Right lobe of liver (tissue), 6 donors: ENCODE results near the gene BNIP2. TPM values are rescaled to one million over a fixed set of nuclear protein-coding genes. Genes with fewer than 3 reads are reported as not detected.
A peak's percentile ranks its signal among the peaks of the same experiment; 100 is the strongest.
"Not testable (repeated sequence)": the region's sequence is repeated elsewhere in the genome, so short reads cannot be mapped to it uniquely, and the experiment has no call there.

Experiments
- ATAC-seq, 4 donors: fragments of 200-7000 bp; cut with Tn5 transposase; one replicate each; pipeline ENCODE4 v1.9.1; 2020; ENCODE audit warnings: mild to moderate bottlenecking in 4 of 4, moderate library complexity in 4 of 4
- DNase-seq, 3 donors: peaks; one replicate each; pipeline ENCODE4 v3.0.0-alpha.2; 2020
- H3K27ac ChIP-seq, 3 donors: fragments of 200-600 bp; one replicate each; pipeline ENCODE4 v1.8.0; 2022
- H3K27me3 ChIP-seq, 2 donors: fragments of 200-600 bp; one replicate each; pipeline ENCODE4 v1.8.0; 2022
- H3K36me3 ChIP-seq, 4 donors: fragments of 200-600 bp; sonication (generic) in 1 of 4; one replicate each; pipeline versions ENCODE4 v1.5.1 to v1.8.0; 2017 to 2022; ENCODE audit warnings: control low read depth in 1 of 4
- H3K4me1 ChIP-seq, 4 donors: fragments of 200-600 bp; sonication (generic) in 1 of 4; one replicate each; pipeline versions ENCODE4 v1.5.1 to v1.8.0; 2017 to 2022; ENCODE audit warnings: control low read depth in 1 of 4
- H3K4me3 ChIP-seq, 3 donors: fragments of 200-600 bp; one replicate each; pipeline ENCODE4 v1.8.0; 2022
- H3K9me3 ChIP-seq, 4 donors: fragments of 200-600 bp; sonication (generic) in 1 of 4; one replicate each; pipeline versions ENCODE4 v1.5.1 to v1.8.0; 2017 to 2022; ENCODE audit warnings: control low read depth in 1 of 4
- CTCF ChIP-seq, 4 donors: fragments of 200-600 bp in 3 of 4; fragments of 450-650 bp in 1 of 4; IDR thresholded peaks; one replicate each; pipeline versions ENCODE4 v1.5.1 to v1.8.0; 2016 to 2022; ENCODE audit warnings: antibody characterized with exemption in 4 of 4, mild to moderate bottlenecking in 2 of 4
- POLR2A ChIP-seq: fragments of 450-650 bp; IDR thresholded peaks from one replicate; pipeline ENCODE4 v1.6.1; 2017; ENCODE audit warnings: antibody characterized with exemption, mild to moderate bottlenecking
- WGBS: methylation state at CpG from one replicate; pipeline ENCODE4 v1.1.6; 2018; ENCODE audit warnings: low coverage, low lambda C conversion rate; ENCODE audit not compliant: insufficient coverage; ENCODE audit errors: missing lambda C conversion rate; 5-methylcytosine and 5-hydroxymethylcytosine counted together
- intact Hi-C, 2 donors: fragments of 100-400 bp; cut with DNase I; formaldehyde crosslinking; loops; one replicate each; pipeline versions ENCODE4 v1.11.2 to v1.14.1; 2022
- total RNA-seq, 6 experiments: library from RNA; depleted of rRNA in 2 of 6; stranded (reverse); fragments of >200 nt in 2 of 6; fragmentation: NEBNext Ultra II Directional in 3 of 6; extraction: Animal tissue kit (Norgen Biotek cat#: 25700) in 3 of 6; gene quantifications; one replicate each; pipeline versions ENCODE4 v1.1.0 to v1.2.4, GENCODE V29; 2016 to 2023
- donor health status: DM: no; HTN: yes; CAD: no.
- donor health status: DM: no; HTN: no; CAD: no.
- donor health status: DM: no; HTN: no; CAD: no.
- donor health status: DM: no; HTN: yes; CAD: no.
- donor health status: DM: no; HTN: yes; CAD: no.

BNIP2 gene
- total RNA-seq, 6 experiments from 2014 or later, result 23.7 to 54.0 (median 41.0) TPM

- TF ChIP-seq CTCF (IDR thresholded peaks at IDR 0.05) (no peak), POLR2A (no peak)
- H3K27ac ChIP-seq, result no peak overlapping the region
- ATAC-seq, result no peak
Measured at GRCh38 chr15:59702351-59702750, 13.2 kb upstream of the BNIP2 start.

GRCh38 chr15:59701880-59702279, 12.8 kb upstream of the BNIP2 start:
- no peaks in the 10 kb centered on the region for H3K9me3 ChIP-seq
- intact Hi-C loops, result no loop called here
- H3K4me3 ChIP-seq, result no peak overlapping the region
- 92% methylated on average over 4 of the region's 4 CpGs for WGBS
- ATAC-seq (no peak), DNase-seq (no peak)
- H3K27ac ChIP-seq, result no peak overlapping the region
- peaks cover 0 to 3% (median 0%) of the 10 kb centered on the region in 4 donors for H3K4me1 ChIP-seq
- no peaks in the 10 kb centered on the region for H3K36me3 ChIP-seq
- no peaks in the 10 kb centered on the region for H3K27me3 ChIP-seq
- no peak for TF ChIP-seq CTCF (IDR thresholded peaks at IDR 0.05)
- TF ChIP-seq POLR2A, result no peak

More at GRCh38 chr15:59702351-59702750, 13.2 kb upstream of the BNIP2 start:
- Histone ChIP-seq H3K27me3 (no peaks in the 10 kb centered on the region), H3K4me3 (no peak overlapping the region), H3K9me3 (no peaks in the 10 kb centered on the region), H3K36me3 (no peaks in the 10 kb centered on the region), H3K4me1 (peaks cover 0 to 3% (median 0%) of the 10 kb centered on the region in 4 donors)
- DNase-seq, result no peak
- intact Hi-C loops, result no loop called here

GRCh38 chr15:59699810-59700431, 10.8 kb upstream of the BNIP2 start:
- Histone ChIP-seq H3K4me1 (peaks cover 0 to 3% (median 0%) of the 10 kb centered on the region in 4 donors), H3K27ac (no peak overlapping the region), H3K9me3 (no peaks in the 10 kb centered on the region), H3K4me3 (no peak overlapping the region), H3K27me3 (no peaks in the 10 kb centered on the region), H3K36me3 (no peaks in the 10 kb centered on the region)
- intact Hi-C loops, result no loop called here
- DNase-seq, result no peak
- ATAC-seq, result no peak
- no peak for TF ChIP-seq POLR2A
- no peak for TF ChIP-seq CTCF (IDR thresholded peaks at IDR 0.05)
- 64% methylated on average over 4 of the region's 4 CpGs for WGBS

- H3K36me3 ChIP-seq, H3K27me3 ChIP-seq, H3K4me1 ChIP-seq, H3K27ac ChIP-seq, H3K4me3 ChIP-seq, H3K9me3 ChIP-seq, intact Hi-C loops, DNase-seq: not testable (repeated sequence)
- peak in 1 of 4 donors; percentile 81 for ATAC-seq
- 39% methylated on average over 2 of the region's 4 CpGs for WGBS
Measured at GRCh38 chr15:59698065-59698464, 8.9 kb upstream of the BNIP2 start.

GRCh38 chr15:59696332-59696731, 7.2 kb upstream of the BNIP2 start:
- WGBS, result 93% methylated on average over 2 of the region's 4 CpGs
- Histone ChIP-seq H3K27me3 (no peaks in the 10 kb centered on the region), H3K4me3 (no peak overlapping the region), H3K27ac (no peak overlapping the region), H3K36me3 (no peaks in the 10 kb centered on the region), H3K4me1 (peaks cover 0 to 3% (median 0%) of the 10 kb centered on the region in 4 donors), H3K9me3 (no peaks in the 10 kb centered on the region)
- ATAC-seq (no peak), DNase-seq (no peak)
- intact Hi-C loops, result no loop called here
- TF ChIP-seq CTCF (IDR thresholded peaks at IDR 0.05) (no peak), POLR2A (no peak)
